ENCODE data around the gene PIGL. TPM values are rescaled to one million over a fixed set of nuclear protein-coding genes. Genes with fewer than 3 reads are reported as not detected.
"Not testable (repeated sequence)": the region's sequence is repeated elsewhere in the genome, so short reads cannot be mapped to it uniquely, and the experiment has no call there.

PIGL gene
- total RNA-seq, 1 donor from 2014 or later, result 7.1 TPM

DNA sequence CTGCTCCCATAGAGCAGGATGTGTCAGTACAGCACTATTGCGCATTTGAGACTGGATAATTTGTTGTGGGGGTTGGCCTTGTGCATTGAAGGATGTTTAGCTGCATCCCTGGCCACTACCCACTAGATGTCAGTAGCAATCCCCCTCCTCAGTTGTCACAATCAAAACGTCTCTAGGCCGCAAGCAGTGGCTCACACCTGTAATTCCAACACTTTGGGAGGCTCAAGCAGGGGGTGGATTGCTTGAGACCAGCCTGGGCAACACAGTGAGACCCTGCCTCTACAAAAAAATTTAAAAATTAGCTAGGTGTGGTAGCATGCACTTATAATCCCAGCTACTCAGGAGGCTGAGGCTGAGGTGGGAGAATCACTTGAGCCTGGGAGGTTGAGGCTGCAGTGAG lies 87.8 kb downstream of the PIGL start:
- intact Hi-C loops (cut with micrococcal nuclease), result no loop called here
- Histone ChIP-seq H3K4me1 (no peaks in the 10 kb centered on the region), H3K27me3 (ENCODE audit: low read depth) (no peaks in the 10 kb centered on the region), H3K4me3 (no peak overlapping the region), H3K9me3 (replicated peaks) (no peaks in the 10 kb centered on the region), H3K36me3 (peaks cover 36% of the 10 kb centered on the region), H3K27ac (replicated peaks) (no peak overlapping the region)
- DNase-seq, result no peak
- TF ChIP-seq CTCF (IDR thresholded peaks at IDR 0.05; ENCODE audit: borderline replicate concordance), result peak; percentile 31

DNA sequence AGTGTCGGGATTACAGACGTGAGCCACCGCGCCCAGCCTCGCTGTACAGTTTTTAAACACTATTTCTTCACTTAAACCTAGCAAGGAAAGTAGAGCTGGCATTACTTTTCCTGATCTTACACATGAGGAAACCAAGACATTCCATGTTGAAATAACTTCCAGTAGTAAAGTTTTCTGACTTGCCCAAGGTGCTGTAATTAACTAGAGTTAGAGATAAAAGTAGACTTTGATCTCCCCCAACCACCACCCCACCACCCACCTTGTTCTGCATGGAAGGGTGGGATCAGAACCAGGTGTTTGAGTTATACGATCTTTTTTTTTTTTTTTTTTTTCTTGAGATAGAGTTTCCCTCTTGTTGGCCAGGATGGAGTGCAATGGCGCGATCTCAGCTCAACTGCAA lies 89.2 kb downstream of the PIGL start:
- Histone ChIP-seq H3K4me1 (no peaks in the 10 kb centered on the region), H3K27ac (replicated peaks) (no peak overlapping the region), H3K27me3 (ENCODE audit: low read depth) (no peaks in the 10 kb centered on the region), H3K4me3 (no peak overlapping the region), H3K9me3 (replicated peaks) (no peaks in the 10 kb centered on the region), H3K36me3 (peaks cover 35% of the 10 kb centered on the region)
- intact Hi-C loops (cut with micrococcal nuclease), result no loop called here
- TF ChIP-seq CTCF (IDR thresholded peaks at IDR 0.05; ENCODE audit: borderline replicate concordance), result no peak
- no peak for DNase-seq

GRCh38 chr17:16312061-16312460 lies 95.1 kb downstream of the PIGL start:
- DNase-seq; intact Hi-C loops (cut with micrococcal nuclease); H3K9me3 ChIP-seq (replicated peaks); H3K27me3 ChIP-seq (ENCODE audit: low read depth); H3K4me3 ChIP-seq; H3K4me1 ChIP-seq; H3K27ac ChIP-seq (replicated peaks): not testable (repeated sequence)
- H3K36me3 ChIP-seq, result peaks cover 27% of the 10 kb centered on the region

- intact Hi-C loops (cut with micrococcal nuclease), result no loop called here
- no peak for DNase-seq
- TF ChIP-seq CTCF (IDR thresholded peaks at IDR 0.05; ENCODE audit: borderline replicate concordance), result no peak
- H3K27ac ChIP-seq (replicated peaks), result no peak overlapping the region
- no peak overlapping the region for H3K4me3 ChIP-seq
- H3K36me3 ChIP-seq, result peaks cover 30% of the 10 kb centered on the region
- no peaks in the 10 kb centered on the region for H3K9me3 ChIP-seq (replicated peaks)
- no peaks in the 10 kb centered on the region for H3K4me1 ChIP-seq
- no peaks in the 10 kb centered on the region for H3K27me3 ChIP-seq (ENCODE audit: low read depth)
Measured at GRCh38 chr17:16313139-16314090, 96.4 kb downstream of the PIGL start.

DNA sequence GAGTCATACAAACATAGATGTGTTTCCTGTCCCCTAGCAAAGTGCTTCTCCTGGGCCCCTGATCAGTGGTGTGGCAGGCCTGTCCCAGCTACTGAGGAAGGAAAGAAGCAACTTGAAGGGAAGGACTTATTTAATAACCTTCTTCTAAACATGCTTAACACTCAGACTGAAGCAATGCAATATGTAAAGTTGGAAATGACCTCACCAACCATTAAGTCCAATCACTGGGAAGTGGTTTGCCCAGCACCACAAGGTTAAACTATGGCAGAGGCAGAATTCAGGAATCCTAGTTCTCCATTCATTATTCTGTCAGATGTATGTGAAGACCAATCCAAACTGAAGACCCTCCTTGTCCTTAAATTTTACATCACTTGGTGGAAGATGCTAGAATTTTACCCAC lies 97.2 kb downstream of the PIGL start:
- intact Hi-C loops (cut with micrococcal nuclease), result no loop called here
- H3K27ac ChIP-seq (replicated peaks), result no peak overlapping the region
- no peaks in the 10 kb centered on the region for H3K9me3 ChIP-seq (replicated peaks)
- H3K4me3 ChIP-seq, result no peak overlapping the region
- H3K36me3 ChIP-seq, result peaks cover 37% of the 10 kb centered on the region
- H3K4me1 ChIP-seq, result no peaks in the 10 kb centered on the region
- no peak for TF ChIP-seq CTCF (IDR thresholded peaks at IDR 0.05; ENCODE audit: borderline replicate concordance)
- H3K27me3 ChIP-seq (ENCODE audit: low read depth), result no peaks in the 10 kb centered on the region
- no peak for DNase-seq

- H3K9me3 ChIP-seq (replicated peaks), result no peaks in the 10 kb centered on the region
- no peak for DNase-seq
- intact Hi-C loops (cut with micrococcal nuclease), result no loop called here
- H3K36me3 ChIP-seq, result peaks cover 37% of the 10 kb centered on the region
- H3K4me3 ChIP-seq, result no peak overlapping the region
- no peaks in the 10 kb centered on the region for H3K4me1 ChIP-seq
- no peak for TF ChIP-seq CTCF (IDR thresholded peaks at IDR 0.05; ENCODE audit: borderline replicate concordance)
- no peak overlapping the region for H3K27ac ChIP-seq (replicated peaks)
- H3K27me3 ChIP-seq (ENCODE audit: low read depth), result no peaks in the 10 kb centered on the region
Measured at GRCh38 chr17:16314859-16315258, 97.8 kb downstream of the PIGL start.
